HFFc6 (cell line): Measurements from ENCODE around the gene A2ML1. TPM values are rescaled to one million over a fixed set of nuclear protein-coding genes. Genes with fewer than 3 reads are reported as not detected.
"Not testable (repeated sequence)": the region's sequence is repeated elsewhere in the genome, so short reads cannot be mapped to it uniquely, and the experiment has no call there.

ENCODE experiments used
- DNase-seq: peaks from one replicate; pipeline ENCODE4 v3.0.0-alpha.2; 2018
- H3K27ac Mint-ChIP-seq: 2 replicates; pipeline ENCODE4 v1.8.0; 2020; ENCODE audit warnings: mild to moderate bottlenecking, mixed read lengths
- H3K27me3 Mint-ChIP-seq: 2 replicates; pipeline ENCODE4 v1.8.0; 2021; ENCODE audit warnings: mild to moderate bottlenecking, moderate library complexity, mixed read lengths; ENCODE audit not compliant: insufficient read depth
- H3K36me3 Mint-ChIP-seq: 2 replicates; pipeline ENCODE4 v1.8.0; 2021; ENCODE audit warnings: low read depth, mixed read lengths
- H3K4me1 Mint-ChIP-seq: 2 replicates; pipeline ENCODE4 v1.8.0; 2020; ENCODE audit warnings: low read depth, mixed read lengths
- H3K4me3 Mint-ChIP-seq: 2 replicates; pipeline ENCODE4 v1.8.0; 2020; ENCODE audit warnings: mild to moderate bottlenecking, moderate library complexity, mixed read lengths
- H3K9me3 Mint-ChIP-seq: 2 replicates; pipeline ENCODE4 v1.8.0; 2020; ENCODE audit warnings: mild to moderate bottlenecking, mixed read lengths
- CTCF ChIP-seq: fragments of 200-600 bp; sonication (generic); IDR thresholded peaks from 2 replicates; pipeline ENCODE4 v1.5.0; 2021; ENCODE audit warnings: antibody characterized with exemption, mild to moderate bottlenecking
- total RNA-seq, 6 experiments: library from RNA; stranded (reverse); fragmentation: NEBNext Ultra II Directional; extraction: Animal tissue kit (Norgen Biotek cat#: 25700); gene quantifications; 2 replicates in 1 of 6; 3 replicates in 5 of 6; pipeline ENCODE4 v1.2.3, GENCODE V29; 2021

A2ML1 gene
- total RNA-seq, 6 experiments from 2014 or later = not detected

DNA sequence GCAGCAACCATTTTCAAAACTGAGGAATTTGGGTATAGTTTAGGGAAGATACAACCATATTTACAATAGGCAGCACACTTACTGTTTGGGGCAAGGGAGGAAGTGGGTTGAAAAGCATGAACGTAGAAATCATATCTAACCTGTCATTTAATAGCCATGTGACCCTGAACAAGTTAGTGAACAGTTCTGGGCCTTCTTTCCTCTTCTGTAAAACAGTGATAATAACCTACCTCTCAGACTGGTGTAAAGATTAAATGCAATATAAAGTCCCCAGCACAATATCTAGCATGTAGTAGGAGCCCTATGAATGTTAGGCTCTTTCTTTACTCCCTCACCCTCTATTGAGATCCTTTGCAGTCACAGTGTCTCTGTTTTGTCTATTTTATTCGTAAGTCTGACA is 33.5 kb downstream of the A2ML1 start:
- no peak for TF ChIP-seq CTCF
- H3K27me3 Mint-ChIP-seq = peaks cover 13% of the 10 kb centered on the region
- no peaks in the 10 kb centered on the region for H3K36me3 Mint-ChIP-seq
- no peaks in the 10 kb centered on the region for H3K9me3 Mint-ChIP-seq
- DNase-seq = no peak
- H3K4me3 Mint-ChIP-seq = no peak overlapping the region
- no peaks in the 10 kb centered on the region for H3K4me1 Mint-ChIP-seq
- H3K27ac Mint-ChIP-seq = no peak overlapping the region

DNA sequence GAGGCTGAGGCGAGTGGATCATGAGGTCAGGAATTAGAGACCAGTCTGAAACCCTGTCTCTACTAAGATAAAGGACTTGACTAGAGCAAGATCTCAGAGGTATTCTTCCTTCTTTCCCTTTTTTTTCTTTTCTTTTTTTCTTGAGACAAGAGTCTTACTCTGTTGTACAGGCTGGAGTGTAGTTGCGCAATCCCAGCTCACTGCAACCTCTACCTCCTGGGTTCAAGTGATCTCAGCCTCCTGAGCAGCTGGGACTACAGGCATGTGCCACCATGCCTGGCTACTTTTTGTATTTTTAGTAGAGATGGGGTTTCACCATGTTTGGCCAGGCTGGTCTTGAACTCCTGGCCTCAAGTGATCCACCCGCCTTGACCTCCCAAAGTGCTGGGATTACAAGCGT is 37.0 kb downstream of the A2ML1 start:
- not testable (repeated sequence) for DNase-seq, H3K27me3 Mint-ChIP-seq, H3K4me3 Mint-ChIP-seq, H3K4me1 Mint-ChIP-seq, H3K9me3 Mint-ChIP-seq, H3K36me3 Mint-ChIP-seq, H3K27ac Mint-ChIP-seq

GRCh38 chr12:8860165-8860961 is 37.9 kb downstream of the A2ML1 start:
- H3K27ac Mint-ChIP-seq = no peak overlapping the region

DNA sequence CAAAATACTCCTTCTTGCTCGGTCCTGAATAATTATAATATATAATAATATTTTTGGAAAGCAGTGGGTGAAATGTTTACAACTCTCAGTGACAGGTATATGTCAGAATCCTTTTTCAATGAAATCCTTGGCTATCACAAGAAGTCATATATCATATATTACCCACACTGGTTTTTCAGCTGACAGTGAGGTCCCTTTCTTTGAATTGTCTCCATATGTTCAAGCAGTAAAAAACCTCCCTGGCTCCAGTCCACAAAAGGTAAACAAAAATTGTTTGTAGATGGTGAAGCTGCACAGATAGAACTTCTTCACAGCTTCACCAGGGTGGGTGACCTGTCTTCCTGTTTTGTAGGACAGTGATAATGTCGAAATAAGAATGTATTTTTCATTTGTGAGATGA is 44.0 kb downstream of the A2ML1 start:
- H3K4me1 Mint-ChIP-seq = no peaks in the 10 kb centered on the region
- H3K36me3 Mint-ChIP-seq = no peaks in the 10 kb centered on the region
- TF ChIP-seq CTCF = no peak
- no peaks in the 10 kb centered on the region for H3K9me3 Mint-ChIP-seq
- DNase-seq = no peak
- H3K4me3 Mint-ChIP-seq = no peak overlapping the region
- peaks cover 4% of the 10 kb centered on the region for H3K27me3 Mint-ChIP-seq
- H3K27ac Mint-ChIP-seq = no peak overlapping the region

More at GRCh38 chr12:8860165-8860961, 37.9 kb downstream of the A2ML1 start:
- Mint-ChIP-seq H3K4me3 (no peak overlapping the region), H3K9me3 (no peaks in the 10 kb centered on the region), H3K4me1 (no peaks in the 10 kb centered on the region), H3K36me3 (no peaks in the 10 kb centered on the region), H3K27me3 (peaks cover 2% of the 10 kb centered on the region)
- peak; percentile 74 for TF ChIP-seq CTCF
- peak; percentile 20 for DNase-seq

GRCh38 chr12:8867009-8867408 is 44.6 kb downstream of the A2ML1 start:
- peaks cover 4% of the 10 kb centered on the region for H3K27me3 Mint-ChIP-seq
- no peak for DNase-seq
- no peaks in the 10 kb centered on the region for H3K36me3 Mint-ChIP-seq
- no peak overlapping the region for H3K27ac Mint-ChIP-seq
- no peaks in the 10 kb centered on the region for H3K4me1 Mint-ChIP-seq
- TF ChIP-seq CTCF = no peak
- no peak overlapping the region for H3K4me3 Mint-ChIP-seq
- H3K9me3 Mint-ChIP-seq = no peaks in the 10 kb centered on the region

- peaks cover 4% of the 10 kb centered on the region for H3K27me3 Mint-ChIP-seq
- DNase-seq = no peak
- no peaks in the 10 kb centered on the region for H3K36me3 Mint-ChIP-seq
- no peak overlapping the region for H3K4me3 Mint-ChIP-seq
- TF ChIP-seq CTCF = no peak
- no peak overlapping the region for H3K27ac Mint-ChIP-seq
- no peaks in the 10 kb centered on the region for H3K4me1 Mint-ChIP-seq
- no peaks in the 10 kb centered on the region for H3K9me3 Mint-ChIP-seq
Measured at GRCh38 chr12:8867786-8868185, 45.4 kb downstream of the A2ML1 start.
